GM18520 (cell line): ENCODE measurements around the gene ORM1.

Source experiments
- ATAC-seq: cut with Tn5 transposase; IDR thresholded peaks from one replicate; pipeline ENCODE4 v1.9.1; 2021; ENCODE audit not compliant: unreplicated experiment

Gene ORM1

GRCh38 chr9:114287001-114287762, 35.7 kb upstream of the ORM1 start:
- ATAC-seq = no peak

- no peak for ATAC-seq
Observed at GRCh38 chr9:114287763-114288192, 35.1 kb upstream of the ORM1 start.

GRCh38 chr9:114288193-114289091, 34.5 kb upstream of the ORM1 start:
- no peak for ATAC-seq

- ATAC-seq = no peak
Observed at GRCh38 chr9:114289106-114289505, 33.8 kb upstream of the ORM1 start.

- no peak for ATAC-seq
Observed at GRCh38 chr9:114289571-114290481, 33.1 kb upstream of the ORM1 start.

- ATAC-seq = no peak
Observed at GRCh38 chr9:114290561-114290986, 32.3 kb upstream of the ORM1 start.

- no peak for ATAC-seq
Observed at GRCh38 chr9:114291064-114291474, 31.8 kb upstream of the ORM1 start.

GRCh38 chr9:114291886-114292590, 30.9 kb upstream of the ORM1 start:
- ATAC-seq = no peak

- no peak for ATAC-seq
Observed at GRCh38 chr9:114294664-114295063, 28.2 kb upstream of the ORM1 start.

GRCh38 chr9:114296338-114296737, 26.6 kb upstream of the ORM1 start:
- no peak for ATAC-seq

GRCh38 chr9:114299286-114300152, 23.4 kb upstream of the ORM1 start:
- no peak for ATAC-seq

GRCh38 chr9:114300153-114300845, 22.6 kb upstream of the ORM1 start:
- no peak for ATAC-seq

- ATAC-seq = no peak
Observed at GRCh38 chr9:114300846-114301797, 21.8 kb upstream of the ORM1 start.

GRCh38 chr9:114301798-114302565, 20.9 kb upstream of the ORM1 start:
- no peak for ATAC-seq

GRCh38 chr9:114302727-114303126, 20.2 kb upstream of the ORM1 start:
- ATAC-seq = no peak

- no peak for ATAC-seq
Observed at GRCh38 chr9:114303571-114303970, 19.3 kb upstream of the ORM1 start.

GRCh38 chr9:114303977-114304376, 18.9 kb upstream of the ORM1 start:
- ATAC-seq = no peak
